C4-2B (cell line): ENCODE results near the gene TMEM52B.
A peak's percentile ranks its signal among the peaks of the same experiment; 100 is the strongest.
"Not testable (repeated sequence)": the region's sequence is repeated elsewhere in the genome, so short reads cannot be mapped to it uniquely, and the experiment has no call there.

Source experiments
- H3K27ac ChIP-seq: fragments of 450-650 bp; 2 replicates; pipeline ENCODE4 v1.5.1; 2017
- CTCF ChIP-seq: fragments of 450-650 bp; conservative IDR thresholded peaks from 2 replicates; pipeline ENCODE4 v1.5.1; 2017; ENCODE audit warnings: mild to moderate bottlenecking
- ZFX ChIP-seq: fragments of 450-650 bp; IDR thresholded peaks from 2 replicates; pipeline ENCODE4 v1.6.1; 2017

Gene TMEM52B

DNA sequence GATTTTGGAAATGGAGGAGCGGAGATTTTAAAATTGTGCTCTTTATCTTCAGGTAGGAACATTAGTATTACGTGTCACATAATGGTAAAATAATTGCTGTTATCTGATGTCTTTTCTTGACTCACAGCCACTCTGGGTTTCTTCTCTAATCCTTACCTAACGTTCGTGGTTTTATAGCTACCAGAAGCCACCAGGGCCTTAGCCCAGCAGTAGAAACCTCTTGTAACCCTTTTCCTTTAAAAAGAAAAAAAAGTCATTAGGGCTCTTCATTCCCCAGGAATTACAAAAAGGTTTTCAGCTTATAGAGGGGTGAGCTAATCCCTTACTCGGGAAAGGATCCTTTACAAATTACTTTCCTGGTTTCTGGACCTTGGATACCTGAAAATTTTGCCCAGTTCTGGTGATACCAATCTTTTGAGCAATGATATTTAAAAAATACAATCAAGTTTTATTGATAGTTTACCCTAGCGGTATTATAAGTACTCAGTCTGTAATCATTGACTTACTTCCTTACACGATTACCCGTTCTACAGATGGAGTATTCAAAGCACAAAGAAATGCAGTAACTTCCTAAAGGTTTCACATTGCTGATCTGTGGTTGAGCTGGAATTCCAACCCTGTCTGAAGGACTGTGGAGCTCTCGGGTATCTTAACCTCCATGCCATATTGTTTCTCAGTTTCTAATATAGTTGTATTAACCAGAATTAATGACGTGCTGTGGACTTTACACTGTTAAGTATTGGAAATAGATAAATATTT lies 35.5 kb downstream of the TMEM52B start:
- no peak for TF ChIP-seq ZFX
- TF ChIP-seq CTCF: no peak
- peak overlapping the region; percentile 77 for H3K27ac ChIP-seq

DNA sequence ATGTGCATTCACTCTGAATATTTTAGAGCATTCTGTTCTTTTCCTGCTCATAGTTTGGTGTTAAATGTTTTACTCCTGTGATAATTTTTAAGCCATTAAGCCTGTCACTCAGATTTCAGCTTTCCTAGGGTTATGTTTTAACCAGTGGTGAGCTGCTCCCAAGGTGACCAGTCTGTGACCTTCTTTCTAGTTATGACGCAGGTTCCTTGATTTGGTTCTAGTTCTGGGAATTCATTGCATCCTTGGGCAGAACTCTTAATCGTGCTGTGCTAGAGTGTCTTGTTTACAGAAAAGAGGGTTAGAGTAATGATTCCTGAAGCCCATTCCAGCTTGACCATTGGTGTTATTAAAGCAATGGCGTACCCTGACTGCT lies 36.0 kb downstream of the TMEM52B start:
- H3K27ac ChIP-seq: no peak overlapping the region
- TF ChIP-seq CTCF (no peak), ZFX (no peak)

DNA sequence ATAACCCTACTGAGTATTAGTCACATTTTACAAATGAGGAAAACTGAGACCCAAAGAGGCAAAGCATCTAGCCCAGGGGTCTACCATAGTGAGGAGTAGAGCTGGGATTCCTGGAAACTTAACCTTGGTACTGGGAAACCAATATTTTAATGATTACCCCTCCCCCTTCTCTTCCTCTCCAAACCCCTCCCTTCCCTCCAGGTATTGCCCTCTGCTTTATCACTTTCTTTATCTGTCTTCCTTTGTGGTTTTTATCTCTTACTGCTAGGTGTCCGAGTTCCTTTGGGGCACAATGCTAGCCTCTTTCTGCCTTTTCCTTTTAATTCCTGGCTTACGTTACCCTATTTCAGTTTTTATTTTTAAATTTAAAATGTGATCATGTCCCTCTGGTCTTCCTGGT lies 36.6 kb downstream of the TMEM52B start:
- no peak overlapping the region for H3K27ac ChIP-seq
- TF ChIP-seq ZFX: no peak
- TF ChIP-seq CTCF: no peak

DNA sequence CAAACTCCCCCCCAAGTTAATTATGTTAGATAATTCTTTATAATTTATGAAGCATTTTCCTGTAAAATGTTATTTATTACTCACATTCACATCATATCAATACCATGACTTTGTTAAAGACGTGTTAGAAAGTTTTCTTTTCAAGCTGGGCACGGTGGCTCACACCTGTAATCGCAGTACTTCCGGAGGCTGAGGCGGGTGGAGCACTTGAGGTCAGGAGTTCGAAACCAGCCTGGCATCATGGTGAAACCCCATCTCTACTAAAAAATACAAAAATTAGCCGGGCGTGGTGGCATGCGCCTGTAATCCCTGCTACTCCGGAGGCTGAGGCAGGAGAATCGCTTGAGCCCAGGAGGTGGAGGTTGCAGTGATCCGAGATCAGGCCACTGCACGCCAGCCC lies 37.1 kb downstream of the TMEM52B start:
- H3K27ac ChIP-seq: not testable (repeated sequence)

DNA sequence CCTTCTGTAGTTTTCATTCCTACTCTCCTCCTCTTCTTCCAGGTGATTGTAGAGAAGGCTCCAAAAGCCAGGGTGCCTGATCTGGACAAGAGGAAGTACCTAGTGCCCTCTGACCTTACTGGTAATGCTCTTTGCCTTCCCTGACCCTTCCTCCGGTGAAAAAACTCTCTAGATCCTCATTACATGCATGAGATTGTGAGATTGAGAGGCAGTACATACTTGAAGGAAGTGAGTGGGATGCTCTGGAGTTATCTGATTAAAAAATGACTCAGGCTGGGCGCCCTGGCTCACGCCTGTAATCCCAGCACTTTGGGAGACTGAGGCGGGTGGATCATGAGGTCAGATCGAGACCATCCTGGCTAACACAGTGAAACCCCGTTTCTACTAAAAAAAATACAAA lies 39.2 kb downstream of the TMEM52B start:
- TF ChIP-seq CTCF (no peak), ZFX (no peak)
- H3K27ac ChIP-seq: no peak overlapping the region

DNA sequence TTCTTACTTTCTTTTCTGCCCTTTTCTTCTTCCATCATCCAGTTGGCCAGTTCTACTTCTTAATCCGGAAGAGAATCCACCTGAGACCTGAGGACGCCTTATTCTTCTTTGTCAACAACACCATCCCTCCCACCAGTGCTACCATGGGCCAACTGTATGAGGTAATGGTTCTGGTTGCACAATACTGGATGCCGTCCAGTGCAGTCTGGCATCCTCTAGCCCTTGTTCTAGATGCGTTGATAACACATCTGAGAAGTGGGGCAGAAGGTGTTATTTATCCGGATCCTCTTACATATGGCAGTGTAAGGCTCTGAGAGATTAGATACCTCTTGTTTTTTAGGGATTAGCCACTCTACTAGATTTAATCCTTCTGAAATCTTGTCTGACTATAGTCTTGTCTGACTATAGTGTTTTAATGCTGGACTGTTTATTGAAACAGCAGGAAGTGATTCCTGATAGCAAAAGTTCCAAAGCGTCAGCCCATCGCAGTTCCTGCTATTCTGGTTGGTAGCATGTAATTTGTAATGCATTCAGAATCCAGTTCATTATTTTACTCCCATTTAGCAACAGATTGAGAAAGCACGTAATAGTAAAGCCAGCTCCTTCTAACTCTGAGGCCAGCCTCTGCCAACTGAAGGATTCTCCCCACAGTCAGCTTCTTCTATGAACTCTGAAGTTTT lies 41.7 kb downstream of the TMEM52B start:
- peak overlapping the region; percentile 41; the same call in 1 of the 2 replicates for H3K27ac ChIP-seq
- TF ChIP-seq CTCF: no peak

DNA sequence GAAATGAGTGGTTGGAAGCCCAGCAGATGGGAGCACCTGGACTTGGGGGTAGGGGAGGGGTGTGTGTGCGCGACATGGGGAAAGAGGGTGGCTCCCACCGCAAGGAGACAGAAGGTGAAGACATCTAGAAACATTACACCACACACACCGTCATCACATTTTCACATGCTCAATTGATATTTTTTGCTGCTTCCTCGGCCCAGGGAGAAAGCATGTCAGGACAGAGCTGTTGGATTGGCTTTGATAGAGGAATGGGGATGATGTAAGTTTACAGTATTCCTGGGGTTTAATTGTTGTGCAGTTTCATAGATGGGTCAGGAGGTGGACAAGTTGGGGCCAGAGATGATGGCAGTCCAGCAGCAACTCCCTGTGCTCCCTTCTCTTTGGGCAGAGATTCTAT lies 43.0 kb downstream of the TMEM52B start:
- H3K27ac ChIP-seq: no peak overlapping the region
- TF ChIP-seq CTCF: no peak
- no peak for TF ChIP-seq ZFX

DNA sequence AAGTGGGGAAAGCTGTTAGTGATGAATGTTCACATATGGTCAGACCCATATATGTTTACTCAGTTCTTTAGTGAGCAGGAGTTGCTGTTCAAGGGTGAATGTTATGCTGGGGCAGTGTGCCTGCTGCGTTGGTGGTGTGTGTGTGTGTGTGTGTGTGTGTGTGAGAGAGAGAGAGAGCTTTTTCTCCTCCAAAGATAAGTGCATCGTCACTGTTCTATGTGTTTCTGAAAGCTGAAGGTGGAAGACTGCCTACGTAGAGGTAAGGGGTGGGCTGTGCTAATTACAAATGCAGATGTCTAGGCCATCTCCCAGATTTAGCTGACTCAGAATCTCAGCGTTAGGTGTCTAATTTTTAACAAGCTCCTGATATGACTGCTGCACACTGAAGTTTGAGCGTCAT lies 44.4 kb downstream of the TMEM52B start:
- H3K27ac ChIP-seq: no peak overlapping the region
- no peak for TF ChIP-seq ZFX
- no peak for TF ChIP-seq CTCF

DNA sequence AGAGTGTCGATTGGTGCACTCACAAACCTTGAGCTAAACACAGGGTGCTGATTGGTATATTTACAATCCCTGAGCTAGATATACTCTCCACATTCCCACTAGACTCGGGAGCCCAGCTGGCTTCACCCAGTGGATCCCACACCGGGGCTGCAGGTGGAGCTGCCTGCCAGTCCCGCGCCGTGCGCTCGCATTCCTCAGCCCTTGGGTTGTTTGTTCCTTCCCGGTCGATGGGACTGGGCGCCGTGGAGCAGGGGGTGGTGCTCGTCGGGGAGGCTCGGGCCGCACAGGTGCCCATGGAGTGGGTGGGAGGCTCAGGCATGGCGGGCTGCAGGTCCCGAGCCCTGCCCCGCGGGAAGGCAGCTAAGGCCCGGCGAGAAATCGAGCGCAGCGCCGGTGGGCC lies 46.6 kb downstream of the TMEM52B start:
- H3K27ac ChIP-seq: not testable (repeated sequence)
